Amygdala (tissue), 56 donors: ENCODE data around the gene AMPD3.
"Not testable (repeated sequence)": the region's sequence is repeated elsewhere in the genome, so short reads cannot be mapped to it uniquely, and the experiment has no call there.

Experiments
- DNase-seq, 56 donors: peaks; one replicate each; lab custom pipeline; 2025; lab: John Stamatoyannopoulos, UW

AMPD3 gene

GRCh38 chr11:10436224-10436623 lies 18.8 kb upstream of the AMPD3 start:
- no peak for DNase-seq

GRCh38 chr11:10436683-10437082 lies 18.4 kb upstream of the AMPD3 start:
- DNase-seq = not testable (repeated sequence)

GRCh38 chr11:10438458-10438857 lies 16.6 kb upstream of the AMPD3 start:
- no peak for DNase-seq

- DNase-seq = no peak
These were observed 15.7 kb upstream of the AMPD3 start for GRCh38 chr11:10439351-10439750.

GRCh38 chr11:10439924-10440323 lies 15.1 kb upstream of the AMPD3 start:
- no peak for DNase-seq

- DNase-seq = no peak
These were observed 14.7 kb upstream of the AMPD3 start for GRCh38 chr11:10440401-10440800.

GRCh38 chr11:10441091-10441490 lies 14.0 kb upstream of the AMPD3 start:
- DNase-seq = no peak

- no peak for DNase-seq
These were observed 13.2 kb upstream of the AMPD3 start for GRCh38 chr11:10441652-10442503.

- no peak for DNase-seq
These were observed 11.9 kb upstream of the AMPD3 start for GRCh38 chr11:10443152-10443551.

GRCh38 chr11:10443721-10444235 lies 11.3 kb upstream of the AMPD3 start:
- DNase-seq = no peak

GRCh38 chr11:10444725-10445315 lies 10.2 kb upstream of the AMPD3 start:
- no peak for DNase-seq

GRCh38 chr11:10447445-10447844 lies 7.6 kb upstream of the AMPD3 start:
- no peak for DNase-seq

- DNase-seq = peak in 15 of 56 donors; percentile 18 to 66 (median 52)
These were observed 4.3 kb upstream of the AMPD3 start for GRCh38 chr11:10450462-10451425.

- DNase-seq = peak in 13 of 56 donors; percentile 23 to 59 (median 43)
These were observed 3.5 kb upstream of the AMPD3 start for GRCh38 chr11:10451426-10452116.

GRCh38 chr11:10452211-10452767 lies 2.8 kb upstream of the AMPD3 start:
- DNase-seq = peak in 21 of 56 donors; percentile 6 to 71 (median 36)

- no peak for DNase-seq
These were observed 1.8 kb upstream of the AMPD3 start for GRCh38 chr11:10453261-10453660.

- peak in 18 of 56 donors; percentile 13 to 61 (median 43) for DNase-seq
These were observed 798 bp downstream of the AMPD3 start for GRCh38 chr11:10455637-10456487.

- peak in 7 of 56 donors; percentile 22 to 44 (median 33) for DNase-seq
These were observed 1.5 kb downstream of the AMPD3 start for GRCh38 chr11:10456519-10456918.

GRCh38 chr11:10457901-10458300 lies 2.8 kb downstream of the AMPD3 start:
- DNase-seq = no peak
